ENCODE measurements around the gene ANKMY1.

DNA sequence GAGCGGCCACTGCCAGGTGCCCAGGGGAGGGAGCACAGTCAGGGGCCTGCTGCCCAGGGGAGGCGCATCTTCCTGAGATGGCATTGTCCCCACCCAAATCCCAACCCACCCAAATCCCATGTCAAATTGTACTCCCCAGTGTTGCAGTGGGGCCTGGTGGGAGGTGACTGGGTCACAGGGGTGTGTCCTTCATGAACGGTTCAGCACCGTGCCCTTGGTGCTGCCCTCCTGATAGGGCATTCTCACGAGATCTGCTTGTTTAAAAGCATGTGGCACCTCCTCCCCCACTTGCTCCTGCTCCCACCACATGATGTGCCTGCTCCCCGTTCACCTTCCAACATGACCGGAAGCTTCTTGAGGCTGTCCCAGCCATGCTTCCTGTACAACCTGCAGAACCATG is 27.6 kb downstream of the ANKMY1 start:
- TF ChIP-seq EP300 (IDR thresholded peaks at IDR 0.05; ENCODE audit: low read depth) (no peak), POLR2AphosphoS5 (IDR thresholded peaks at IDR 0.05) (no peak)
- TF ChIP-seq, protein P1, sequence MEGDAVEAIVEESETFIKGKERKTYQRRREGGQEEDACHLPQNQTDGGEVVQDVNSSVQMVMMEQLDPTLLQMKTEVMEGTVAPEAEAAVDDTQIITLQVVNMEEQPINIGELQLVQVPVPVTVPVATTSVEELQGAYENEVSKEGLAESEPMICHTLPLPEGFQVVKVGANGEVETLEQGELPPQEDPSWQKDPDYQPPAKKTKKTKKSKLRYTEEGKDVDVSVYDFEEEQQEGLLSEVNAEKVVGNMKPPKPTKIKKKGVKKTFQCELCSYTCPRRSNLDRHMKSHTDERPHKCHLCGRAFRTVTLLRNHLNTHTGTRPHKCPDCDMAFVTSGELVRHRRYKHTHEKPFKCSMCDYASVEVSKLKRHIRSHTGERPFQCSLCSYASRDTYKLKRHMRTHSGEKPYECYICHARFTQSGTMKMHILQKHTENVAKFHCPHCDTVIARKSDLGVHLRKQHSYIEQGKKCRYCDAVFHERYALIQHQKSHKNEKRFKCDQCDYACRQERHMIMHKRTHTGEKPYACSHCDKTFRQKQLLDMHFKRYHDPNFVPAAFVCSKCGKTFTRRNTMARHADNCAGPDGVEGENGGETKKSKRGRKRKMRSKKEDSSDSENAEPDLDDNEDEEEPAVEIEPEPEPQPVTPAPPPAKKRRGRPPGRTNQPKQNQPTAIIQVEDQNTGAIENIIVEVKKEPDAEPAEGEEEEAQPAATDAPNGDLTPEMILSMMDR (IDR thresholded peaks at IDR 0.05) = no peak
